Dermis blood vessel endothelial cell (primary cell): ENCODE measurements around the gene UBE3C. TPM values are rescaled to one million over a fixed set of nuclear protein-coding genes. Genes with fewer than 3 reads are reported as not detected.

Experiments
- DNase-seq: peaks from one replicate; pipeline ENCODE4 v3.0.0; 2010
- total RNA-seq: library from RNA; depleted of rRNA; stranded (reverse); fragments of >200 nt; gene quantifications from 2 replicates; pipeline ENCODE4 v1.2.3, GENCODE V29; 2014

The UBE3C gene
- total RNA-seq, 1 donor from 2014 or later: 116 TPM

DNA sequence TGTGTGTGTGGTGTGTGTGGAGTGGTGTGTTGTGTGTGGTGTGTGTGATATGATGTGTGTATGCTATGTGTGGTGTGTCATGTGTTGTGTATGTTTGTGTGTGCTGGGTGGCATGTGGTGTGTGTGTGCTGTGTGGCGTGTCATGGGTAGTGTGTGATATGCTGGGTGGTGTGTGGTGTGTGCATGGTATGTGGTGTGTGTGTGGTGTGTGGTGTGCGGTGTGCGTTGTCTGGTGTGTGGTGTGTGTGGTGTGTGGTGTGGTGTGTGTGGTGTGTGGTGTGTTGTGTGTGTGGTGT lies 160.5 kb downstream of the UBE3C start:
- no peak for DNase-seq

DNA sequence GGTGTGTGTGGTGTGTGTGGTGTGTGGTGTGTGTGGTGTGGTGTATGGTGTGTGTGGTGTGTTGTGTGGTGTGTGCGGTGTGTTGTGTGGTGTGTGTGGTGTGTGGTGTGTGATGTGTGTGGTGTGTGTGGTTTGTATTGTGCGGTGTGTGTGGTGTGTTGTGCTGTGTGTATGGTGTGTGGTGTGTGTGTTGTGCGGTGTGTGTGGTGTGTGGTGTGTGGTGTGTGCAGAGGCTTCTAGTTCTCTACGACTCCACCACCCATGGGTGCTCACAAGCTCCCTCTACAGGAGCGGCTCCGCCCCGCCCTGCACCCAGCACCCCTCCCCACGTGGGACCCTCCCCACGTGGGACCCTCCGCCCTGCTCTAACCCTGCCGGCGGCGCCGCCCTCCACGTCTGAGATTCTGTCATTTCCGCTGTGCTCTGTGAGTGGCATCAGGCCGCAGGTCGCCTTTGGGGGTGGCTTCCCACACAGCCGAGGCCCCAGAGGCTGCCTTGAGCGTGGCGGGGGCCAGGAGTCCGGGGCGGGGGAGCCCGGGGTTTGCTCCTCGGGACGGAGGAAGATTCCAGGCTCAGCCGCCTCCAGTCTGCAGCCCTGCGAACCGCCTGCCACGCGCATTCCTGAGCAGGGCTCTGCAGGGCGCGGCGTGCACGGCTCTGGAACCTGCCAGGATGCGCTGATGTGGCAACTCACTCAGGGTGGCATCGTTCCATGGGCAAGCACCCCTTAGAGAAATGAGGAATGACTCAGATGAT lies 161.1 kb downstream of the UBE3C start:
- no peak for DNase-seq

DNA sequence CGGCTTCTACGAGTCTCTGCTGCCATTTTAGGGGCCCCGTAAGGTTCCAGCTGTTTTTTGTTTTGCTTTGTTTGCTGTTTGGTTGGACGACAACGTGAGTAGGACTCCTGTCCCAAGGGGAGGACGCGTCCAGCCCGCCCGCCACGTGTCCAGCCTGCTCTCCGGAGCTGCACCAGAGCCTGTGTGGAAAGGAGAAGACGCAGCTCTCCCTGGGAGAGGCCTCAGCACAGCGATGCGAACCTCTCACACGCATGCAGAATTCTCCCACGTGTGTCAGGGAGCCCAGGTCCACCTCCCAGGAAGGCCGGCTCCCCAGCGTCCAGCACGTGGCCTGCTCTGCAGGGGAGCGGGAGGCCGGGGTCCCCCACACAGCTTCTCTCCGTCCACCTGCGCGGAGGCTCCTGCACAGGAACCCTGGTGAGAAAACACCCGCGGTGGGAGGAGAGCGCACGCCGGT lies 161.7 kb downstream of the UBE3C start:
- DNase-seq: no peak

DNA sequence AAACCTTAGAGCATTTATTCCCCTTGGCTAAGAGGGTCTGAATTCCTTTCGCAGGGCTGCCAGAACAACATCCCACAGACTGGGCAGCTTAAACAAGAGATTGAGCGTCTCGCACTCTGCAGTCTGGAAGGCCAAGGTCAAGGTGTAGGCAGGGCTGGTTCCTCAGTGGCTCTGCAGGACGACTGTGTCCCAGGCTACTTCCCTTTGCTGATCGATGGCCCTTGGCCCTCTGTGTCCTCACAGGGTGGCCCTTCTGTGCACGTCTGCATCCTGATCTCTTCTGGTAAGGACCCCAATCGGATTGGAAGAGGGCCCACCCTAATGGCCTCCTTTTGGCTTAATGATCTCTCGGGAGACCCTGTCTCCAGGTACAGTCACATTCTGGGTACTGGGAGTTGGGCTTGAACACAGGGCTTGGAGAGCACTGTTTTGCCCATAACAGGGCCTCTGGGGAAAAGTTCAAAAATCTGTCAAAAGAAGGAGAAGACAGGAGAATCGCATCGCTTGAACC lies 162.9 kb downstream of the UBE3C start:
- DNase-seq: no peak

- no peak for DNase-seq
Measured at GRCh38 chr7:157306846-157307838, 168.4 kb downstream of the UBE3C start.

DNA sequence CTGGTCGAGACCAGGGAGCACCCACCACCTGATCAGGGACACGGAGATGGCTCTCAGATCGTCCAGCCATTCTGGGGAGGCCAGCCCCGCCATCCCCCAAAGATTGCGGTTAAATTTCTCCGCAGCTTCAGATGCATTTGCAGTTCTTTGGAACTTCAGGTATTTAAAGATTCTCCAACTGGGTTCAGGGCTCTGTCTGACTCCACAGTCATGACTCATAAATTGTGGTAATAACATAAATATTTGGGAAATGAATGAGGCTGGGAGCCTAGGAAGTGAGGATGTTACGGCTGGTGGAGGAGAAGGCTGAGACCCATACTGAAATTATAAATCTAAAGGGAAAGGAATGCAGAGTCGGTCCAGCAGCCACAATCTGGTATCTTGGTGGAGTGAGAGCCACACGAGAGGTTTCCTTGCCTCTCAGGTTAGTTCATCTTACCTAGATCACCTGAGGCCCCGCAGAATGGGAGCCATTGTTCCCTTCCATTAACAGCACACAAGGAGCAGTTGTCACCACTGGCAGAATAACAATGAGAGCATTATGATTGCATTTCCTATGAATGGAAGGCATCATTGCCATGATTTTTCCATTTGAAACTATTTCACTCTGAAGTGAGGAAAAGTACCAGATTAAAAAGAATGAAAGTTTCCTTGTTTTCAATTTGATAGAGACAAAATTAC lies 171.4 kb downstream of the UBE3C start:
- DNase-seq: peak; percentile 62

- no peak for DNase-seq
Measured at GRCh38 chr7:157310676-157311185, 172.0 kb downstream of the UBE3C start.

- no peak for DNase-seq
Measured at GRCh38 chr7:157312941-157313340, 174.2 kb downstream of the UBE3C start.

DNA sequence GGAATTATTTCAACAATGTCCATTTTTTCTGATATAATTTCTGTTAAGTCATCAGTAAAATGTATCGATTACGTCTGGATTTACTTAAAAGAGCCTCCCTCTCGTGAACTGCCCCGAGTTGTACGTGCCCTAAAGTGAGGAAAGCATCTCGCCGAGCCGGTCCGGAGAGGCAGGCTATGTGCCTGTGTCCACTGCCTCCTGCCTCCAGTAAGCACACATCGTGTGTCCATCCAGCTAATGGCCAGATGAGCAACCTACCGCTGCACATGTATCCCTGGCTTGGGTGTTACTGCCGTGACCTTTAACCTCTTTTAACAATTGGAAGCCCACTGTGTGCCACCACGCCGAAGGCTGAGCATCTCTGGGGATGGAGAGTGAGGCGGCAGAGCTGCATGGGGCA lies 174.9 kb downstream of the UBE3C start:
- no peak for DNase-seq

GRCh38 chr7:157318015-157318706 lies 179.4 kb downstream of the UBE3C start:
- peak; percentile 61 for DNase-seq

Other genes starting within 250 kb of the UBE3C start
- gene LMBR1, start 245.7 kb upstream of the UBE3C start, total RNA-seq: 156 and 194 TPM in 2 replicates
- 20.6 and 23.0 TPM in 2 replicates for gene NOM1, start 189.2 kb upstream of the UBE3C start, total RNA-seq
- not detected in 2 replicates for gene MNX1, start 128.3 kb upstream of the UBE3C start, total RNA-seq
- 119 and 155 TPM in 2 replicates for gene DNAJB6, start 198.1 kb downstream of the UBE3C start, total RNA-seq